IMR-90 (cell line): ENCODE data around the gene VAT1.

Experiments used
- BHLHE40 ChIP-seq: fragments of 150-350 bp; IDR thresholded peaks from 2 replicates; pipeline ENCODE4 v1.6.1; 2016; ENCODE audit warnings: mild to moderate bottlenecking, low read depth, low read length
- CEBPB ChIP-seq: IDR thresholded peaks from 2 replicates; pipeline ENCODE4 v1.6.1; 2012; ENCODE audit warnings: low read depth, low read length, improper control_type of control experiment
- CTCF ChIP-seq: conservative IDR thresholded peaks from 2 replicates; pipeline ENCODE4 v1.5.1; 2012; ENCODE audit warnings: mild to moderate bottlenecking, low read depth, low read length, improper control_type of control experiment
- ELK1 ChIP-seq: fragments of 150-350 bp; IDR thresholded peaks from 2 replicates; pipeline ENCODE4 v1.6.1; 2016; ENCODE audit warnings: low read depth, mild to moderate bottlenecking, low read length, moderate library complexity, borderline replicate concordance
- FOS ChIP-seq: fragments of 150-350 bp; IDR thresholded peaks from 2 replicates; pipeline ENCODE4 v1.6.1; 2016; ENCODE audit warnings: low read depth, low read length
- MAFK ChIP-seq: IDR thresholded peaks from 2 replicates; pipeline ENCODE4 v1.6.1; 2012; ENCODE audit warnings: low read depth, low read length, improper control_type of control experiment
- MAZ ChIP-seq: IDR thresholded peaks from 2 replicates; pipeline ENCODE4 v1.6.1; 2012; ENCODE audit warnings: low read depth, mild to moderate bottlenecking, low read length, improper control_type of control experiment, moderate library complexity, borderline replicate concordance
- MXI1 ChIP-seq: IDR thresholded peaks from 2 replicates; pipeline ENCODE4 v1.6.1; 2012; ENCODE audit warnings: low read depth, mild to moderate bottlenecking, low read length, moderate library complexity, borderline replicate concordance
- POLR2A ChIP-seq: IDR thresholded peaks from 2 replicates; pipeline ENCODE4 v1.6.1; 2012; ENCODE audit warnings: mild to moderate bottlenecking, low read depth, low read length
- RAD21 ChIP-seq: IDR thresholded peaks from 2 replicates; pipeline ENCODE4 v1.6.1; 2012; ENCODE audit warnings: low read length, improper control_type of control experiment
- RFX5 ChIP-seq: IDR thresholded peaks from 2 replicates; pipeline ENCODE4 v1.8.0; 2012; ENCODE audit warnings: low read depth, mild to moderate bottlenecking, low read length, moderate library complexity
- SMC3 ChIP-seq: fragments of 150-350 bp; IDR thresholded peaks from 2 replicates; pipeline ENCODE4 v1.6.1; 2016; ENCODE audit warnings: low read depth, mild to moderate bottlenecking, antibody characterized with exemption, low read length, moderate library complexity
- USF2 ChIP-seq: fragments of 150-350 bp; IDR thresholded peaks from 2 replicates; pipeline ENCODE4 v1.6.1; 2017; ENCODE audit warnings: mild to moderate bottlenecking, antibody characterized with exemption, low read length, low read depth

- TF ChIP-seq SMC3 (no peak), CTCF (no peak), FOS (no peak), RAD21 (no peak), POLR2A (no peak), RFX5 (no peak), CEBPB (no peak), ELK1 (no peak), USF2 (no peak), BHLHE40 (no peak), MAFK (no peak), MXI1 (no peak), MAZ (no peak)
These were observed 11.4 kb downstream of the VAT1 start for GRCh38 chr17:43010667-43011308.
